Naive thymus-derived CD4-positive, alpha-beta T cell (primary cell): Measurements from ENCODE around the gene GRIA3. TPM values are rescaled to one million over a fixed set of nuclear protein-coding genes. Genes with fewer than 3 reads are reported as not detected.
"Not testable (repeated sequence)": the region's sequence is repeated elsewhere in the genome, so short reads cannot be mapped to it uniquely, and the experiment has no call there.

Source experiments
- ATAC-seq: fragments of 150-1000 bp; cut with Tn5 transposase; 2 replicates; pipeline ENCODE4 v1.10.0; 2021; ENCODE audit warnings: mild to moderate bottlenecking, moderate library complexity
- CTCF ChIA-PET: fragments of 350-600 bp; sonication (Branson Sonifier 250); formaldehyde crosslinking; loops from one replicate; lab custom pipeline; 2021; ENCODE audit warnings: antibody characterized with exemption; lab: Charles Lee
- POLR2A ChIA-PET: fragments of 350-600 bp; sonication (Branson Sonifier 250); formaldehyde crosslinking; loops from one replicate; lab custom pipeline; 2021; ENCODE audit warnings: antibody characterized with exemption, inconsistent platforms; lab: Charles Lee
- DNase-seq, 9 donors: peaks; one replicate each; pipeline versions ENCODE4 v3.0.0 to v3.0.0-alpha.2; 2020 to 2022; ENCODE audit warnings: mixed read lengths in 1 of 9
- H3K27ac ChIP-seq: one replicate; pipeline ENCODE4 v1.7.0; 2013; ENCODE audit warnings: mild to moderate bottlenecking, low read depth, low read length, moderate library complexity
- H3K27me3 ChIP-seq, 2 donors: one replicate each; pipeline ENCODE4 v1.7.0; 2013; ENCODE audit warnings: low read length in 2 of 2, mild to moderate bottlenecking in 2 of 2, moderate library complexity in 2 of 2; ENCODE audit not compliant: control insufficient read depth in 2 of 2, insufficient read depth in 2 of 2
- H3K36me3 ChIP-seq, 3 experiments: 1 replicate in 2 of 3; 2 replicates in 1 of 3; pipeline ENCODE4 v1.7.0; 2013; ENCODE audit warnings: low read length in 3 of 3, mild to moderate bottlenecking in 3 of 3, moderate library complexity in 1 of 3; ENCODE audit not compliant: insufficient read depth in 3 of 3, control insufficient read depth in 2 of 3
- H3K4me1 ChIP-seq, 2 donors: one replicate each; pipeline ENCODE4 v1.7.0; 2013; ENCODE audit warnings: low read length in 2 of 2, mild to moderate bottlenecking in 2 of 2, moderate library complexity in 1 of 2; ENCODE audit not compliant: control insufficient read depth in 2 of 2, insufficient read depth in 2 of 2
- H3K4me3 ChIP-seq: 2 replicates; pipeline ENCODE4 v1.7.0; 2013; ENCODE audit warnings: mild to moderate bottlenecking, low read length
- H3K9me3 ChIP-seq, 3 experiments: 1 replicate in 2 of 3; 2 replicates in 1 of 3; pipeline ENCODE4 v1.7.0; 2013; ENCODE audit warnings: low read length in 3 of 3; ENCODE audit not compliant: control insufficient read depth in 2 of 3
- H3K27ac Mint-ChIP-seq, 9 donors: one replicate each; pipeline ENCODE4 v1.8.0; 2020 to 2022; ENCODE audit warnings: mixed read lengths in 9 of 9, mild to moderate bottlenecking in 8 of 9, moderate library complexity in 5 of 9, inconsistent platforms in 2 of 9
- H3K27me3 Mint-ChIP-seq, 5 donors: one replicate each; pipeline ENCODE4 v1.8.0; 2021 to 2022; ENCODE audit warnings: mixed read lengths in 5 of 5, mild to moderate bottlenecking in 1 of 5
- H3K36me3 Mint-ChIP-seq, 5 donors: one replicate each; pipeline ENCODE4 v1.8.0; 2020 to 2022; ENCODE audit warnings: mixed read lengths in 5 of 5, mild to moderate bottlenecking in 3 of 5, inconsistent platforms in 1 of 5
- H3K4me1 Mint-ChIP-seq, 7 donors: one replicate each; pipeline ENCODE4 v1.8.0; 2020 to 2022; ENCODE audit warnings: mixed read lengths in 7 of 7, mild to moderate bottlenecking in 3 of 7, inconsistent platforms in 1 of 7
- H3K4me3 Mint-ChIP-seq, 10 donors: one replicate each; pipeline ENCODE4 v1.8.0; 2020 to 2022; ENCODE audit warnings: mild to moderate bottlenecking in 10 of 10, mixed read lengths in 10 of 10, moderate library complexity in 6 of 10, inconsistent platforms in 2 of 10
- H3K9me3 Mint-ChIP-seq, 11 donors: one replicate each; pipeline ENCODE4 v1.8.0; 2020 to 2022; ENCODE audit warnings: mixed read lengths in 11 of 11, mild to moderate bottlenecking in 4 of 11, inconsistent platforms in 1 of 11, moderate library complexity in 1 of 11
- intact Hi-C, 2 donors: fragments of 100-400 bp; cut with micrococcal nuclease; formaldehyde crosslinking; loops; one replicate each; pipeline ENCODE4 v1.15.1; 2023
- polyA plus RNA-seq, 2 donors: library from polyadenylated mRNA; unstranded; fragments of 300-500 nt; fragmentation: Illumina TruSeq; gene quantifications; one replicate each; pipeline ENCODE4 v1.2.3, GENCODE V29; 2021
- total RNA-seq, 6 experiments: library from RNA in 5 of 6; stranded (reverse) in 5 of 6; gene quantifications; 1 replicate in 5 of 6; 2 replicates in 1 of 6; pipeline ENCODE4 v1.2.3 and lab custom pipeline; 2021 to 2026

GRIA3 gene
- total and polyA plus RNA-seq, 7 experiments from 2014 or later, result not detected

DNA sequence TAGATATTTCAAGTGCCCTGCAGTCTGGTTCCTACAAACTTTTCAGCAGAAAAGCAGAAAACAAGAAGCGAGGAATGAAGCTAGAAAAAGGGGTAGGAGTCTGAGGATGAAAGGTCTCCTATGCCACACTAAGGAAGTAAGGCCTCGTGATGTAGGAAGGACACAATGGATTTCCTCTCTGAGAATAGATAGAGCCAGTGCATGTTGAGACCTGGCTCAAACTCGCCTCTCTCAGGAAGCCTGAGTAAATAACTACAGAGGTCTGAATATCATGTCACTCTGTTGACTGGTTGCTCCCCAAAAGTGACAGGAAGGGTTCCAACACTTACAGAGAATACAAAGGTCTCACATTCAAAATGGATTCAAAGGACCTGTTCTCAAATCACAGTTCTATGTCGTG is 93.3 kb downstream of the GRIA3 start:
- intact Hi-C loops, result no loop called here
- POLR2A ChIA-PET, result no interaction called here
- no peaks in the 10 kb centered on the region for H3K27me3 ChIP-seq
- H3K9me3 Mint-ChIP-seq, result no peaks in the 10 kb centered on the region
- CTCF ChIA-PET, result no interaction called here
- H3K27ac ChIP-seq, result no peak overlapping the region
- ATAC-seq (no peak), DNase-seq (no peak)
- no peaks in the 10 kb centered on the region for H3K4me1 Mint-ChIP-seq
- H3K9me3 ChIP-seq, result no peaks in the 10 kb centered on the region
- peaks cover 0 to 4% (median 0%) of the 10 kb centered on the region in 5 donors for H3K27me3 Mint-ChIP-seq
- no peak overlapping the region for H3K4me3 ChIP-seq
- no peak overlapping the region for H3K4me3 Mint-ChIP-seq
- H3K4me1 ChIP-seq, result no peaks in the 10 kb centered on the region
- no peaks in the 10 kb centered on the region for H3K36me3 ChIP-seq
- no peak overlapping the region for H3K27ac Mint-ChIP-seq
- no peaks in the 10 kb centered on the region for H3K36me3 Mint-ChIP-seq

DNA sequence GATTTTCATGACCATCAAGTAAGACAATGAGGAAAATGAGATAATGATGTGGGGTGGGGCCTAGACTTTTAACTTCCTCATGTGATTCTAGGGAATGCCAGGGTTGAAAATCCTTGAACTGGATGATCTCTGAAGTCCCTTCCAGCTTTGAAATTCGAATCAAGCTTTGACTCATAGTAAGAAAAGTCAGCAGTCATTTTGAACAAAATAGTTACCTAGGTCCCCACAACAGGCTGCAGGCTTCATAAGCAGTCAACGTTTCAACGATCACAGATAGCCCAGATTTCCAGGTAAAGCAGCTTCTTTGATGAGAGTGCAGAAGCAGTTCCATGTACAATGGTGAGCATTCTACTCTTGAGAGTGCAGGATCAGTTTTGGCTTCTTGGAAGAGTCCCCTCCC is 93.7 kb downstream of the GRIA3 start:
- Histone ChIP-seq H3K4me1 (no peaks in the 10 kb centered on the region), H3K4me3 (no peak overlapping the region), H3K36me3 (no peaks in the 10 kb centered on the region), H3K9me3 (no peaks in the 10 kb centered on the region), H3K27ac (no peak overlapping the region), H3K27me3 (no peaks in the 10 kb centered on the region)
- POLR2A ChIA-PET, result no interaction called here
- no peak overlapping the region for H3K4me3 Mint-ChIP-seq
- H3K27ac Mint-ChIP-seq, result no peak overlapping the region
- peaks cover 0 to 4% (median 0%) of the 10 kb centered on the region in 5 donors for H3K27me3 Mint-ChIP-seq
- no peaks in the 10 kb centered on the region for H3K9me3 Mint-ChIP-seq
- ATAC-seq (no peak), DNase-seq (no peak)
- H3K36me3 Mint-ChIP-seq, result no peaks in the 10 kb centered on the region
- H3K4me1 Mint-ChIP-seq, result no peaks in the 10 kb centered on the region
- CTCF ChIA-PET, result no interaction called here
- intact Hi-C loops, result no loop called here

DNA sequence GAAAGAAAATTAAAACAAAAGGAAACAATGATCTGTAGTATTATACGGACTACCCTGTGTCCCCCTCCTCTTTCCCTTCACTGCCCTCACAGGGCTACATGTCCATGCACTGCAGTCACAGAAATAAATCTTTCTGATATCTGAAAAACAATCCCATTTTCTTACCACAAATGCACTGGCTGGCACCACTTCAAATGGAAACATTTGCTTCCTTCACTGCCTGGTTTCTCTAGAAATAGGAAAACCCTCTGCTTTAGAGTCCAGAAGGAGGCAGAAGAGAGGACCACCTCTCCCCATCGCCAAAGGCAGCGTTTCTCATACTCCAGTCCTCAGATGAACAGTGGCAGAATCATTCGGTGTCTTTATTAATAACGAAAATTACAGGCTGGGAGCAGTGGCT is 98.2 kb downstream of the GRIA3 start:
- ChIA-PET POLR2A (no interaction called here), CTCF (no interaction called here)
- H3K36me3 Mint-ChIP-seq, result no peaks in the 10 kb centered on the region
- no peaks in the 10 kb centered on the region for H3K4me1 ChIP-seq
- H3K4me1 Mint-ChIP-seq, result no peaks in the 10 kb centered on the region
- peaks cover 0 to 6% (median 0%) of the 10 kb centered on the region in 11 donors for H3K9me3 Mint-ChIP-seq
- no peaks in the 10 kb centered on the region for H3K27me3 Mint-ChIP-seq
- intact Hi-C loops, result no loop called here
- no peaks in the 10 kb centered on the region for H3K27me3 ChIP-seq
- no peak overlapping the region for H3K27ac Mint-ChIP-seq
- H3K9me3 ChIP-seq, result no peaks in the 10 kb centered on the region
- DNase-seq (no peak), ATAC-seq (no peak)
- H3K36me3 ChIP-seq, result no peaks in the 10 kb centered on the region
- H3K27ac ChIP-seq, result no peak overlapping the region
- no peak overlapping the region for H3K4me3 ChIP-seq
- H3K4me3 Mint-ChIP-seq, result no peak overlapping the region

DNA sequence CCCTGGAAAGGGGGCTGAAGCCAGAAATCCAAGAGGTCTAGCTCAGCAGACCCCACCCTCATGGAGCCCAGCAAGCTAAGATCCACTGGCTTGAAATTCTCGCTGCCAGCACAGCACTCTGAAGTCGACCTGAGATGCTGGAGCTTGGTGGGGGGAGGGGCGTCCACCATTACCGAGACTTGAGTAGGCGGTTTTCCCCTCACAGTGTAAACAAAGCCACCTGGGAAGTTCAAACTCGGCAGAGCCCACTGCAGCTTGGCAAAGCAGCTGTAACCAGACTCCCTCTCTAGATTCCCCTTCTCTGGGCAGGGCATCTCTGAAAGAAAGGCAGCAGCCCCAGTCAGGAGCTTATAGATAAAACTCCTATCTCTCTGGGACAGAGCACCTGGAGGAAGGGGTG is 99.3 kb downstream of the GRIA3 start:
- H3K27me3 ChIP-seq, DNase-seq, ATAC-seq, H3K4me3 ChIP-seq, POLR2A ChIA-PET, H3K4me3 Mint-ChIP-seq, H3K9me3 Mint-ChIP-seq, H3K27me3 Mint-ChIP-seq, H3K4me1 Mint-ChIP-seq, H3K27ac ChIP-seq, H3K4me1 ChIP-seq, CTCF ChIA-PET, H3K36me3 ChIP-seq, H3K36me3 Mint-ChIP-seq, H3K27ac Mint-ChIP-seq, H3K9me3 ChIP-seq, intact Hi-C loops: not testable (repeated sequence)

DNA sequence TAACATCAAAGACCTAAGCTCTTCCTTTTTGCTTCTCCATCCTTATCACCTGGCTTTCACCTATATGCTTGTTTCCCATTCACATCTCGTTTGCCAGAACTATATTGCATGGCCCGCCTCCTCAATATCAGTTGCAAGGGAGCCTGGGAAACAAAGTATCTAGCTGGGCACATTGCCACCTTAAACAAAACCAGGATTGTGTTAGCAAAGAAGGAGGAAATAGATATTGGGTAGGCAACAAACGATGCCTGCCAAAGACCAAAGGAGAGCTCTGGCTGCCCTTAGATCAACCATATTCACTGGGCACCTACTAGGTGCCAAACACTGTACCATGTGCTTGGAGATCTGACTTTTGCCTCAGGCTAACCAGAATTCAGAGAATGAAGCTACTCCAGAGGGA is 107.5 kb downstream of the GRIA3 start:
- CTCF ChIA-PET, result no interaction called here
- intact Hi-C loops, result no loop called here
- ATAC-seq, result no peak
- H3K36me3 Mint-ChIP-seq, result no peaks in the 10 kb centered on the region
- Histone ChIP-seq H3K4me1 (no peaks in the 10 kb centered on the region), H3K36me3 (no peaks in the 10 kb centered on the region), H3K27me3 (no peaks in the 10 kb centered on the region), H3K4me3 (no peak overlapping the region), H3K9me3 (no peaks in the 10 kb centered on the region), H3K27ac (no peak overlapping the region)
- no peak overlapping the region for H3K27ac Mint-ChIP-seq
- no peak for DNase-seq
- no peaks in the 10 kb centered on the region for H3K4me1 Mint-ChIP-seq
- peaks cover 0 to 4% (median 1%) of the 10 kb centered on the region in 11 donors for H3K9me3 Mint-ChIP-seq
- POLR2A ChIA-PET, result no interaction called here
- no peaks in the 10 kb centered on the region for H3K27me3 Mint-ChIP-seq
- no peak overlapping the region for H3K4me3 Mint-ChIP-seq

DNA sequence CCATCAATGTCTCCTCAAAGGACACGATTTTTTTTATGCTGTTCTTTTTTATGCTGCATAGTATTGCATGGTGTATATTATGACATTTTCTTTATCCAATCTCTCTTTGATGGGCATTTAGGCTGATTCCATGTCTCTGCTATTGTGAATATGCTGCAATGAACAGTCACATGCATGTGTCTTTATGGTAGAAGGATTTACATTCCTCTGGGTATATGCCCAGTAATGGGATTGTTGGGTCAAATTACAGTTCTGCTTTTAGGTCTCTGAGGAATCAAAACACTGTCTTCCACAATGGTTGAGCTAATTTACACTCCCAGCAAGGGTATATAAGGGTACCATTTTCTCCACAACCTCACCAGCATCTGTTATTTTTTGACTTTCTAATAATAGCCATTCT is 113.9 kb downstream of the GRIA3 start:
- H3K4me1 Mint-ChIP-seq, result no peaks in the 10 kb centered on the region
- POLR2A ChIA-PET, result no interaction called here
- ATAC-seq, result no peak

DNA sequence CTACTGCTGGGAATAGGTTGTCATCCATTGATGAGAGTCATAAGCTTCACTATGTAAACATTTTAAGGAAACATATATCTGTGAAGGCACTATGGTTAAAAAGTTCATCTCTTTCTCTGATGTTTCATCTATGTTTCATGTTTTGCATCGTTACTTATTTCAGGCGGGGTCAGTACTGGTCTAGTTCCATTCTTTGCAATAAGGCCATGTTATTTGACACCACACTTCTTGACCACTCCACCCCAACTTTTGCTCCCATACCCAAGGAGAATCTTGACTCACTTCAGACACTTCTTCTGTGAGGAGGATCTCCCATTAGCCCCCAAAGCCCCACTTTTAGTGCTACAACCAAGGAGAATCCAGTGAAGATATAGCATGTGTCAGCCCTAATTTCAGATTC is 119.4 kb downstream of the GRIA3 start:
- Histone ChIP-seq H3K4me3 (no peak overlapping the region), H3K27ac (no peak overlapping the region), H3K27me3 (no peaks in the 10 kb centered on the region), H3K36me3 (no peaks in the 10 kb centered on the region), H3K9me3 (no peaks in the 10 kb centered on the region), H3K4me1 (no peaks in the 10 kb centered on the region)
- ChIA-PET POLR2A (no interaction called here), CTCF (no interaction called here)
- H3K9me3 Mint-ChIP-seq, result peaks cover 0 to 5% (median 0%) of the 10 kb centered on the region in 11 donors
- ATAC-seq (no peak), DNase-seq (no peak)
- H3K27ac Mint-ChIP-seq, result no peak overlapping the region
- H3K27me3 Mint-ChIP-seq, result no peaks in the 10 kb centered on the region
- no peak overlapping the region for H3K4me3 Mint-ChIP-seq
- no peaks in the 10 kb centered on the region for H3K4me1 Mint-ChIP-seq
- intact Hi-C loops, result no loop called here
- no peaks in the 10 kb centered on the region for H3K36me3 Mint-ChIP-seq

More for the DNA sequence above, 113.9 kb downstream of the GRIA3 start:
- H3K9me3 Mint-ChIP-seq, result peaks cover 0 to 2% (median 0%) of the 10 kb centered on the region in 11 donors
- Histone ChIP-seq H3K36me3 (no peaks in the 10 kb centered on the region), H3K27me3 (no peaks in the 10 kb centered on the region), H3K27ac (no peak overlapping the region), H3K4me1 (no peaks in the 10 kb centered on the region), H3K4me3 (no peak overlapping the region), H3K9me3 (no peaks in the 10 kb centered on the region)
- H3K27me3 Mint-ChIP-seq, result no peaks in the 10 kb centered on the region
- DNase-seq, result no peak
- CTCF ChIA-PET, result no interaction called here
- intact Hi-C loops, result no loop called here
- no peak overlapping the region for H3K4me3 Mint-ChIP-seq
- H3K27ac Mint-ChIP-seq, result no peak overlapping the region
- no peaks in the 10 kb centered on the region for H3K36me3 Mint-ChIP-seq
